Measurements from ENCODE around the gene MSN.

Gene MSN

GRCh38 chrX:65687367-65687766 lies 19.9 kb downstream of the MSN start:
- Mint-ChIP-seq H3K27me3 (ENCODE audit: low read depth) (no peaks in the 10 kb centered on the region), H3K4me1 (ENCODE audit: low read depth) (peaks cover 52% of the 10 kb centered on the region), H3K4me3 (peak overlapping the region; percentile 58), H3K27ac (peak overlapping the region; percentile 74), H3K9me3 (no peaks in the 10 kb centered on the region), H3K36me3 (ENCODE audit: low read depth) (peaks cover 41% of the 10 kb centered on the region)
- no peak for DNase-seq (ENCODE audit: low spot score)

GRCh38 chrX:65688403-65688871 lies 21.0 kb downstream of the MSN start:
- Mint-ChIP-seq H3K27me3 (ENCODE audit: low read depth) (no peaks in the 10 kb centered on the region), H3K4me3 (peak overlapping the region; percentile 36), H3K36me3 (ENCODE audit: low read depth) (peaks cover 47% of the 10 kb centered on the region), H3K9me3 (no peaks in the 10 kb centered on the region), H3K4me1 (ENCODE audit: low read depth) (peaks cover 52% of the 10 kb centered on the region), H3K27ac (peak overlapping the region; percentile 49)
- no peak for DNase-seq (ENCODE audit: low spot score)

DNA sequence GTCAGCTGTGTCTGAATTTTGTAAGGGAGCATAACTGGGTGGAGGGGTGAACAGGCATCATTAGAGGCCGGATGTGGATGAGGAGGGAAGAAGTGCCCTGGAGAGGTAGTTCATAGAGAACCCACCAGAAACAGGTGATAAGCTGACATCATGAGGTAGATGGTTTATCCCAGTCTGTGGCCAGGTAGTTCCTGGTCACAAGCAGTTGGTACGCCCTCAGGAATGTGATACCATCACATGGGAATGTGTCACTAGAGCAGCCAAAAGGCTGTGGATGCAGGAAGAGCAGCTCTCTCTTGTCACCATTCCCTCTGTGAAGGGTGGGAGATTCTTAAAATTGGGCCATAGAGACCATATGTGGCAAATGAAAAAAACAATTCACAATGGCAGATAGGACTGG lies 21.9 kb downstream of the MSN start:
- DNase-seq (ENCODE audit: low spot score), result no peak
- H3K36me3 Mint-ChIP-seq (ENCODE audit: low read depth), result peaks cover 49% of the 10 kb centered on the region

DNA sequence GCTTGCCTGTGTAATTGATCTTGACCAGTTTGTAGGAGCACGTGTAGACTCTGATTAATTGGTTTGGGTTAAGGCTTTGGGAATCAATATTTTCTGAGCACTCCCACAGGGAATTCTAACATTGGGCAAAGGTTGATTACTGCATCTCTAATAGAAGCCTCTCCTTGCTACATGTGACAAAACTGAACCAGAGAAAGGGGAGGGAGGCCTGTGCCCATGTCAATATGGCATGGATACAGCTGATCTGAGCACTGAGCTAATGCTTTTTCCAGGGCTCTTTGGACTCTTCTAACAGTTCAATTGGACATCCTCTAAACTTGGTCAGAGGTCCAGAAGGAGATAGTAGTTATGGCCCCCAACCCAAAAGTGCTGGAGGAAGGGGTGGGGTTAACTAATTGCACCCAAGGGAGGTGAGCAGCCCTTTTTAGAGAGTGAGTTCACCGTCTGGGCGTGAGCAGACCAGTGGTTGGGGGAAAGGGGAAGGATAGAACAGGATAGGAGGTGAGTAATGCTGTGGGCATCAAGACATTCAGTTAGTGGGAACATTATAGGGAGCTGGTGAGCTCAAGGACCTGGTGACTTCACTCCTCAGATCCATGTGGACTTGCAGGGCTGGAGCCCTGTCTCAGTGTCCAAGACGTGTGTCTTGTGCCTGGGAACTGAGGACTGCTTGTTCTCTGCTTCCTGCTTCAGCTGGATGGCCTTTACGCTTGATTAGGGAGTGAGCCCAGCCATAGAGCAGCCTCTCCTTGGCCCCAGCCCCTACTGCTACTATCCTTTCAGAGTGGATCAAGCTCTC lies 22.8 kb downstream of the MSN start:
- Mint-ChIP-seq H3K27me3 (ENCODE audit: low read depth) (no peaks in the 10 kb centered on the region), H3K36me3 (ENCODE audit: low read depth) (peaks cover 48% of the 10 kb centered on the region), H3K4me1 (ENCODE audit: low read depth) (peaks cover 58% of the 10 kb centered on the region), H3K4me3 (peak overlapping the region; percentile 38), H3K9me3 (no peaks in the 10 kb centered on the region), H3K27ac (peak overlapping the region; percentile 42)
- no peak for DNase-seq (ENCODE audit: low spot score)

More for the DNA sequence above, 21.9 kb downstream of the MSN start:
- Mint-ChIP-seq H3K27ac (peak overlapping the region; percentile 65), H3K4me3 (no peak overlapping the region), H3K27me3 (ENCODE audit: low read depth) (no peaks in the 10 kb centered on the region), H3K9me3 (no peaks in the 10 kb centered on the region), H3K4me1 (ENCODE audit: low read depth) (peaks cover 53% of the 10 kb centered on the region)

- peak overlapping the region; percentile 96 for H3K27ac Mint-ChIP-seq
- no peak for DNase-seq (ENCODE audit: low spot score)
- no peaks in the 10 kb centered on the region for H3K9me3 Mint-ChIP-seq
- peaks cover 37% of the 10 kb centered on the region for H3K36me3 Mint-ChIP-seq (ENCODE audit: low read depth)
- H3K4me1 Mint-ChIP-seq (ENCODE audit: low read depth), result peaks cover 67% of the 10 kb centered on the region
- H3K4me3 Mint-ChIP-seq, result peak overlapping the region; percentile 89
- H3K27me3 Mint-ChIP-seq (ENCODE audit: low read depth), result no peaks in the 10 kb centered on the region
Measured at GRCh38 chrX:65695849-65696449, 28.5 kb downstream of the MSN start.

GRCh38 chrX:65696613-65697012 lies 29.2 kb downstream of the MSN start:
- H3K36me3 Mint-ChIP-seq (ENCODE audit: low read depth), result peaks cover 43% of the 10 kb centered on the region
- H3K4me3 Mint-ChIP-seq, result peak overlapping the region; percentile 89
- H3K9me3 Mint-ChIP-seq, result no peaks in the 10 kb centered on the region
- H3K4me1 Mint-ChIP-seq (ENCODE audit: low read depth), result peaks cover 74% of the 10 kb centered on the region
- no peaks in the 10 kb centered on the region for H3K27me3 Mint-ChIP-seq (ENCODE audit: low read depth)
- H3K27ac Mint-ChIP-seq, result peak overlapping the region; percentile 96
- DNase-seq (ENCODE audit: low spot score), result no peak

- Mint-ChIP-seq H3K4me3 (peak overlapping the region; percentile 89), H3K4me1 (ENCODE audit: low read depth) (peaks cover 72% of the 10 kb centered on the region), H3K27me3 (ENCODE audit: low read depth) (no peaks in the 10 kb centered on the region), H3K27ac (peak overlapping the region; percentile 93), H3K36me3 (ENCODE audit: low read depth) (peaks cover 42% of the 10 kb centered on the region), H3K9me3 (no peaks in the 10 kb centered on the region)
- DNase-seq (ENCODE audit: low spot score), result no peak
Measured at GRCh38 chrX:65697211-65697641, 29.8 kb downstream of the MSN start.

- Mint-ChIP-seq H3K36me3 (ENCODE audit: low read depth) (peaks cover 43% of the 10 kb centered on the region), H3K4me1 (ENCODE audit: low read depth) (peaks cover 73% of the 10 kb centered on the region), H3K27ac (peak overlapping the region; percentile 93), H3K4me3 (peak overlapping the region; percentile 89), H3K27me3 (ENCODE audit: low read depth) (no peaks in the 10 kb centered on the region), H3K9me3 (no peaks in the 10 kb centered on the region)
- DNase-seq (ENCODE audit: low spot score), result peak; percentile 76
Measured at GRCh38 chrX:65697915-65698796, 30.7 kb downstream of the MSN start.

- H3K9me3 Mint-ChIP-seq, result no peaks in the 10 kb centered on the region
- peaks cover 70% of the 10 kb centered on the region for H3K4me1 Mint-ChIP-seq (ENCODE audit: low read depth)
- H3K27ac Mint-ChIP-seq, result peak overlapping the region; percentile 74
- no peaks in the 10 kb centered on the region for H3K27me3 Mint-ChIP-seq (ENCODE audit: low read depth)
- no peak for DNase-seq (ENCODE audit: low spot score)
- peaks cover 51% of the 10 kb centered on the region for H3K36me3 Mint-ChIP-seq (ENCODE audit: low read depth)
- H3K4me3 Mint-ChIP-seq, result peak overlapping the region; percentile 12
Measured at GRCh38 chrX:65702956-65703355, 35.5 kb downstream of the MSN start.

GRCh38 chrX:65705439-65705838 lies 38.0 kb downstream of the MSN start:
- no peaks in the 10 kb centered on the region for H3K27me3 Mint-ChIP-seq (ENCODE audit: low read depth)
- peak overlapping the region; percentile 76 for H3K27ac Mint-ChIP-seq
- peaks cover 54% of the 10 kb centered on the region for H3K36me3 Mint-ChIP-seq (ENCODE audit: low read depth)
- no peaks in the 10 kb centered on the region for H3K9me3 Mint-ChIP-seq
- H3K4me3 Mint-ChIP-seq, result peak overlapping the region; percentile 57
- H3K4me1 Mint-ChIP-seq (ENCODE audit: low read depth), result peaks cover 64% of the 10 kb centered on the region
- no peak for DNase-seq (ENCODE audit: low spot score)

- H3K27me3 Mint-ChIP-seq (ENCODE audit: low read depth), result no peaks in the 10 kb centered on the region
- H3K9me3 Mint-ChIP-seq, result no peaks in the 10 kb centered on the region
- peak; percentile 54 for DNase-seq (ENCODE audit: low spot score)
- H3K27ac Mint-ChIP-seq, result peak overlapping the region; percentile 76
- peaks cover 50% of the 10 kb centered on the region for H3K36me3 Mint-ChIP-seq (ENCODE audit: low read depth)
- peak overlapping the region; percentile 57 for H3K4me3 Mint-ChIP-seq
- peaks cover 57% of the 10 kb centered on the region for H3K4me1 Mint-ChIP-seq (ENCODE audit: low read depth)
Measured at GRCh38 chrX:65706041-65706828, 38.8 kb downstream of the MSN start.

GRCh38 chrX:65707151-65707550 lies 39.7 kb downstream of the MSN start:
- no peaks in the 10 kb centered on the region for H3K9me3 Mint-ChIP-seq
- H3K4me1 Mint-ChIP-seq (ENCODE audit: low read depth), result peaks cover 57% of the 10 kb centered on the region
- DNase-seq (ENCODE audit: low spot score), result no peak
- H3K27ac Mint-ChIP-seq, result peak overlapping the region; percentile 46
- no peaks in the 10 kb centered on the region for H3K27me3 Mint-ChIP-seq (ENCODE audit: low read depth)
- H3K4me3 Mint-ChIP-seq, result no peak overlapping the region
- peaks cover 49% of the 10 kb centered on the region for H3K36me3 Mint-ChIP-seq (ENCODE audit: low read depth)

All from T-helper 2 cell treated with Interferon-gamma antibody and Interleukin-4, amounts not matched to agents 5 μg/mL and 100 μg/mL, for 36 hours (primary cell).